Activated CD8-positive, alpha-beta memory T cell treated with anti-CD3 and anti-CD28 coated beads, Interleukin-2, amount 50 U/mL, for 24 hours (primary cell): Measurements from ENCODE around the gene FBXO45.
"Not testable (repeated sequence)": the region's sequence is repeated elsewhere in the genome, so short reads cannot be mapped to it uniquely, and the experiment has no call there.

Source experiments
- DNase-seq: peaks from one replicate; pipeline ENCODE4 v3.0.0-alpha.2; 2020; ENCODE audit errors: extremely low read depth

The FBXO45 gene, protein sequence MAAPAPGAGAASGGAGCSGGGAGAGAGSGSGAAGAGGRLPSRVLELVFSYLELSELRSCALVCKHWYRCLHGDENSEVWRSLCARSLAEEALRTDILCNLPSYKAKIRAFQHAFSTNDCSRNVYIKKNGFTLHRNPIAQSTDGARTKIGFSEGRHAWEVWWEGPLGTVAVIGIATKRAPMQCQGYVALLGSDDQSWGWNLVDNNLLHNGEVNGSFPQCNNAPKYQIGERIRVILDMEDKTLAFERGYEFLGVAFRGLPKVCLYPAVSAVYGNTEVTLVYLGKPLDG

DNA sequence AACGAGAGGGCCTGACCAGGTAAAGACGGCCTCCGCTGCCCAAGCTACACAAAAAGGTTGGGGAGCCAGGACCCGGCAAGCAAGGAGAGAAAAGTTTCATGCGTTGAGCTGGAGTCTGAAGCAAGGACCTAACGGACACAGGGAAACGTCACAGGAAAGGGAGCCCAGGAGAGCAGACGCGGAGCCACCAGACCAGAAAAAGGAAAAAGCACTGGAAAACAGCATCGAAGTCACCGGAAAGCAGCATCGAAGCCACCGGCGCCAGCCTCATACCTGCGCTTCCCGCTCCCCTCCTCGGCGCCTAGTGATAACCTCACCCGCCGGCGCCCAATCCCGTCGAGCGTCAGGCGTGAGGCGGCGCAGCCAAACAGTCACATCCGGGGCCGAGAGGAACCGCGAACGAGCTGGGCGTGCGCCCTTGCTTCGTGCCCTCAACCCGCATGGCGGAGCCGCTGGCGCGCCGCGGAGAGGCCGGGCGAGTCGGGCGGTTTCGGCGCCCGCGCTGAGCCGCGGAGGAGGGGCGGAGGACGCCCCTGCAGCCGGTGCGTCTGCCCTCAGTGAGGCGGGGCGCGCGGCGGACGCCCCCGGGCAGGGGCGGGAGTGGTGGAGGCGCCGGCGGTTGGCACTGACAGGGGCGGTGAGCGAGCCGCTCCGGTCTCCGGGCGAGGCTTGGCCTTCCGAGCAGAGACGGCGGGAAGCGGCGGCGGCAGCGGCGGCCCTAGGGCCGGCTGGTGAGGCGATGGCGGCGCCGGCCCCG, at the start of gene FBXO45, which contains the start of gene WDR53:
Gene FBXO45 (plus strand): TSS at position 415 of the 757 bp plus-strand sequence. CDS start 325 bp downstream, at position 740.
Gene WDR53 (minus strand): TSS at position 309 of the 757 bp plus-strand sequence. CDS start 7,079 bp downstream, outside the sequence.
- peak; percentile 85 for DNase-seq

DNA sequence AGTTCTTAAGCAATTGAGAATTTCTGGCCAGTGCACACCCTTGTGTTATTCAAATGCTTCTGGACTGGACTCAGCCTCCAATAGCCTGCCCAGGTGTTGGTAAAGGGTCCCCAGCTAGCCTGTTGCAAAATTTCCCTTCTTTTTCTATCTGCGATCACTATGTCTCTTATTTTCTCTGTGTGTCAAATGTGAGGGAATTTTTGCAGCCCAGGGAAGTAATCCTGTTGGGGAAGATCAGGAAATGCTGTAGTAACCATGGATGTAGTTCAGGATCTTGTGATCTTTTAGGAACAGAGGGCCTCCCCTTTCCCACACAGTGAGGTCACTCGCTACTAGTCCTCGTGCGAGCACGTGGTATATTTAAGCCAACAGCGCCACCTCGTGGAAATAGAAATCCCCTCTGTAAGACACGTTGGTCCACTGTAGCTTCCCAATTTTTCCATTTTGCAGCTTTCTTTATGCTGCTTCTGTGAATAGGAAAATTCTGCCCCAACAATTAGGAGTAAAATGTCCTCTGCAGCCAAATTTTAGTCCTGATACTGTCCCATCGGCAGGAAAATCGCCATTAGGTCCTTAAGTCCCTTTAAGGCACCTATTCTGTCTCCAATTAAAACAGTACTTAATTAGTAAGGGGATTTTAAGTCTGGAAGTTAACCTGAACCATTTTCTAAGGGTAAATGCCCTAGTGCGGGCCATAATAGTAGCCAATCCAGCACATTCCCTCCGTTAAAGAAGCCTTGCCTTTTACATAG, 49.3 kb upstream of the FBXO45 start:
- DNase-seq: peak; percentile 27

DNA sequence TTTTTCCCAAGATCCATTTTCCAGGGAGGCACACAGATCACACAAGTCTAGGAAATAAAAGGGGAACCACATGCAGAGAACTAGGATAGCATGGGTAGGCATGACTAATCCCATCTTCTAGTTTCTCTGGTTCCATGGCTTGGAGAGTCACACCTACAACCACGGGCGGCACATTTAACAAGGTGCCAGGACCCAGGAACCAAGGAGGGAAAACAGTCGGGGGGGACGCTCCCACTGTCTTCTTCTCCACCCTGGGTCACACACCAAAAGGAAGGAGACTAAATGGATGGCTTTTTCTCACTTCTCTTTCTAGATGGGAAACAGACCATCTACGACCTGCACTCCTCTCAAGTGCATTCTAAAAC, 48.8 kb upstream of the FBXO45 start:
- no peak for DNase-seq

DNA sequence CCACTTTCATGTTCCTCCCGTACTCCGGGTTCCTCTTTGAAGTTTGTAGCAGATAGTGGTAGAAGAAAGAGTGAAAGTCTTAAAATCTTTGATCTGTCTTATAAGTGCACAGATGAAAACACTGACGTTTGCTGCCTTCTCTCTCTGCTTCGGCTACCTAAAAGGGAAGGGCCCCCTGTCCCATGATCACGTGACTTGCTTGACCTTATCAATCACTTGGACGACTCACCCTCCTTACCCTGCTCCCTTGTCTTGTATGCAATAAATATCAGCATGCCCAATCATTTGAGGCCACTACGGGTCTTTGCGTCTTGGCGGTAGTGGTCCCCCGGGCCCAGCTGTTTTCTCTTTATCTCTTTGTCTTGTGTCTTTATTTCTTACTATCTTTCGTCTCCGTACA, 47.2 kb upstream of the FBXO45 start:
- DNase-seq: not testable (repeated sequence)

DNA sequence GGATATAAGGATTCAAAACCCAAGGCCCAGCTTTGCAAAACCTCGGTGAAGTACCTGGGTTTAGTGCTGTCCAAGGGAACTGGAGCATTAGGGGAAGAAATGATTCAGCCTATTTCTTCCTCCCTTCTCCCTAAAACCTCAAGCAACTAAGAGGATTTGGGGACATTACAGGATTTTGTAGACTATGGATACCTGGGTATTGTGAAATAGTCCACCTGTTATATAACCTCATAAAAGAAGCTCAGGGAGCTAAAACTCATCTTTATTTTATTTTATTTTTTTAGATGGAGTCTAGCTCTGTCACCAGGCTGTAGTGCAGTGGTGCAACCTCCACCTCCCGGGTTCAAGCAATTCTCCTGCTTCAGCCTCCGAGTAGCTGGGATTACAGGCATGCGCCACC, 44.6 kb upstream of the FBXO45 start:
- DNase-seq: no peak

DNA sequence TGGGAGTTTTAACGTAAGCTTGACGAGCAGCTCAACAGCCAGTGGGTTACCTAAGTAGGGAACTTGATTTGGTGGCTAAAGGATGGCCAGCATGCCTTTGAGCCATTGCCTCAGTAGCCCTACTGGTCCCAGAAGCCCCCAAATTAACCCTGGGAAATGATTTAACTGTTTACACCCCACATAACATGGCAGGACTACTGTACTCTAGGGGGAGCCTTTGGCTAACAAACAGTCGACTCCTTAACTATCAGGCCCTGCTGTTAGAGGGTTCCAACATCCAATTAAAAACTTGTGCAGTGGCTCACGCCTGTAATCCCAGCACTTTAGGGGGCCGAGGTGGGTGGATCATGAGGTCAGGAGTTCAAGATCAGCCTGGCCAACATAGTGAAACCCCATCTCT, 43.9 kb upstream of the FBXO45 start:
- DNase-seq: no peak

DNA sequence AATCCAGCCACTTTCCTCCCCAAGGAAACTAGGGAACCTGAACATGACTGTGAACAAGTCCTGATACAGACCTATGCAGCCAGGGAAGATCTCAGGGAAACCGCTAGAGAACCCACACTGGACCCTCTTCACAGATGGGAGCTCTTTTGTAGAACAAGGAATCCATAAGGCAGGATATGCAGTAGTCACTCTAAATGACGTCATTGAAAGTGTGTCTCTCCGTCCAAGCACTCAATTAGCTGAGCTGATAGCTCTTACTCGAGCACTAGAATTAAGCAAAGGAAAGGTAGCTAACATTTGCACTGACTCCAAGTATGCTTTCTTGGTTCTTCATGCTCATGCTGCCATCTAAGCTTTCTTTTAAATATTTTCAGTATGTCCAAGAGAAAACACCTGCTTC, 43.3 kb upstream of the FBXO45 start:
- DNase-seq: no peak

DNA sequence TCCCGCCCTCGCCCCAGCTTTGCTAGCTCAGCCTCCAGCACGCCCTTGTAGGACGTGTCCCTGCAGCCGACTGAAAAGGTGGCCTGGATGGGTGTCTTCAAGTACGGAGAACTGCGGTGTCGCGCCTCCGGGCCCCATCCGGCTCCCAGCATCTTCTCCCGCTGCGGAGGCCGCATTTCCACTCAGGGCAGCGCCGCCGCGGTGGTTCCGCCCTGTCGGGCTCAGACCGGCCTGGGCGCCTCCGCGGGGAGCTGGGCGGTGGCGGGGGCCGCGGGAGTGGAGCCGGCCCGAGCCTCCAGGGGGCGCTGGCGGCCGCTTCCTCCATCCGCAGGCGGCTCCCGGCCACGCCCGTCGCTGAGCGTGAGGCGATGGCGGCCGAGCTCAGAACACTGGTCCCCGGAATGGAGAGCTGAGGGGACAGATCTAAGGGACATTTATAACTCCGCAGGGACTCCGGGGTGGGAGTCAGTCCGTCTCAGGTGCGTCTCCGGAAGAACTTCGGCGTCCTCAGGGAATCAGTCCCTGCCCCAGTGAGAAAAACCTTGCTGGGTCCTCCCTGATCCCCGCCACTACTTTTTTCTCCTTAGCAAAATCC, 39.7 kb upstream of the FBXO45 start:
- DNase-seq: peak; percentile 44

DNA sequence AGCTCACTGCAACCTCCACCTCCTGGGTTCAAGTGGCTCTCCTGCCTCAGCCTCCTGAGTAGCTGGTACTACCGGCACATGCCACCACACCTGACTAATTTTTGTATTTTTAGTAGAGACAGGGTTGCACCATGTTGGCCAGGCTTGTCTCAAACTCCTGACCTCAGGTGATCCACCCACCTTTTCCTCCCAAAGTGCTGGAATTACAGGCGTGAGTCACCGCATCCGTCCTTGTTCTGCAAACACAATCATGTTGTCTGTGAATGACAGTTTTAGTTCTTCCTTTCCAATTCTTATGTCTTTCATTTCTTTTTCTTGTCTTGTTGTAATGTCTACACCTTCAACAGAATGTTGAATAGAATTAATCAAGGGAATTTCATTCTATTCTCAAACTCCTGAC, 37.0 kb upstream of the FBXO45 start:
- no peak for DNase-seq

DNA sequence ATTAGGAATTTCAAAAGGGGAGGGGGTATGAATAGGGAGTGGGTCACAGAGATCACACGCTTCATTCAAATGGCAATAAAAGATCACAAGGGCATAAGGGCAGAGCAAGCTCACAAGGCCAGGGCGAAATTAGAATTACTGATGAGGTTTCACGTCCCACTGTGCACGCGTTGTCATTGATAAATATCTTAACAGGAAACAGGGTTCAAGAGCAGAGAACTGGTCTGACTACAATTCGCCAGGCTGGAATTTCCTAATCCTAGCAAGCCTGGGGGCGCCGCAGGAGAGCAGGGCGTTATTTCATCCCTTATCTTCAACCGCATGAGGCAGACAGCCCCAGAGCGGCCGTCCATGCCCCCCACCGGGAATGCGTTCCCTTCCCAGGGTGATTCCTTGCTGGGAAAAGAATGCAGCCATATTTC, 35.2 kb upstream of the FBXO45 start:
- DNase-seq: no peak

DNA sequence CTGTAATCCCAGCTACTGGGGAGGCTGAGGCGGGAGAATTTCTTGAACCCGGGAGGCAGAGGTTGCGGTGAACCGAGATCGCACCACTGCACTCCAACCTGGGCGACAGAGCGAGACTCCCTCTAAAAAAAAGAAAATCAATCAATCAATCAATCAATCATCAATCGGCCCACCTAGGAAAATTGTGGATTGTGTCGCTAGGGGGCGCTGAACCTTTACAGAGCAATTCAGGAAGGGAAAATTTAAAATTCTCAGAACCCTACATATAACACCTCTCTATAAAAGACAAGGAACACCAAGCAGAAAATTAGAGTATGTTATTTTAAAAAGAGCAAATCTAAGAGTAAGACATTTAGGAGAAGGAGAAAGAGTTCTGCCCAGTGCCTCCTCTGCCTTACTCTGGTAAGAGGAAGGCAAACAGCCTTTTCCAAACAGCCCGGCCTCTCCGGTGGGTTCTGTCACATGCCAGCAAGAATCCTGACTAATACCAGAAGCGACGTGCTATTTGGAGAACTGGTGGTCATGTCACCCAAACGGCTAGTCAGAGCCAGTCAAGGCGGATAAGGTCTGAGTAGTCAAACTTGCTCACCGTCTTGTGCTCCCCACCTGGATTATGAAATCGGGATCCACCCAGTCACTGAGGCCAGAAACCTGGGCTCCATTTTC, 31.0 kb upstream of the FBXO45 start:
- DNase-seq: peak; percentile 23

DNA sequence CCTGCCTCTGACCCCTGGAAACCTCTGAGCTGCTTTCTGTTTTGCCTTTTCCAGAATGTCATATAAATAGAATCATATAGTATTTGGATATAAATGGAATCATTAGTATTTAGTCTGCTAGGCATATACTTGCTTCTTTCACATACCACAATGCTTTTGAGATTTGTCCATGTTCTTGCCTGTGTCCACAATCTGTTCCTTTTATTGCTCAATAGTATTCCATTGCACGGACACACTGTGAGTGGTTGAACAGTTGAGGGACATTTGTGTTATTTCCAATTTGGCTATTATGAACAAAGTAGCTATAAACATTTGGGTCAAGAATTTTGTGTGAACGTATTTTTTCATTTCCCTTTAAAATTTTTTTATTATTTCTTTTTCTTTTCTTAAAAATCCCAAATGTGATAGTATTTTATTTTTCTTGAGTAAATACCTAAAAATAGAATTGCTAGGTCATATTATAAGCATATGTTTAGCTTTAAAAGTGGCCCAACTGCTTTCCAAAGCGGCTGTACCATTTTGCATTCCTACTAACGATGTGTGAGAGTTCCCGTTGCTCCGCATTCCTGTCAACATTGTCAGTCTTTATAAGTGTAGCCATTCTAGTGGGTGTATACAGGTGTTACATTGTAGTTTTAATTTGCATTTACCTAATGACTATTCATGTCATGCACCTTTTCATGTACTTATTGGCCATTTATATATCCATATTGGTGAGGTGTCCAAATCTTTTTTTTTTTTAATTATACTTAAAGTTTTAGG, 26.6 kb upstream of the FBXO45 start:
- DNase-seq: no peak

DNA sequence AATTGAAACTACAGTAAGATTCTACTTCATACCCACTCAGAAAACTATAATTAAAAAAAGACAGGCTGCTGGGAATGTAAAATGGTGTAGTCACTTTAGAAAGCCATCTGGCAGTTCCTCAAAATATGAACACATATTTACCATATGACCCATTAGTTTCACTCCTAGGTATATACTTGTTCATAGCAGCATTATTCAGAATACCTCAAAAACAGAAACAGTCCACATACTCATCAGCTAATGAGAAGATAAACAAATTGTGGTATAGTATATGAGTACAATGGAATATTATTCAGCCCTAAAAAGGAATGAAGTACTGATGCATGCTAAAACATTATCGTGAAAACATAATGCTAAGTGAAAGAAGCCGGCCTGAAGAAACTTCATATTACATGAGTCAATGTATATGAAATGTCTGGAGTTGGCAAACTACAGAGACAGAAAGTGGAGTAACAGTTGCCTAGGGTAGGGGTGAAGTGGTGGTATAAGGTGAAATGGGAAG, 23.9 kb upstream of the FBXO45 start:
- DNase-seq: no peak

DNA sequence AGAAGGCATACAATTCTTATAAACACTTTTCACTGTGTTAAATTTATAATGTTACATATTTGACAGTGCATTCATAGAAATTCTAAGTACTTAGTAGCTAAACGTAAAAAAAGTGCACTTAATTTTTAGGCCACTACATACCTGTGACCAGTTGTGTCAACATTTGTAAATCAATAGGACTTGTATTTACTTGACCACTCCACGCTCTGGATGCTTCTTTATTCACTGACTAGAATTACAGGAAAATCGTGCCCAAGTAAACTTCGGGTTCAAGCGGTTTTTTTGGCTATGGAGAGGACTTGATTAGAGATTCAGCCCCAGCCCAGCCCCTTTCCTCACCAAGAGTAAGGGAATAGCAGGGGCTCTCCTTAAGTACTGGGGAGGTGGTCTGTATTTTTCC, 21.9 kb upstream of the FBXO45 start:
- no peak for DNase-seq

DNA sequence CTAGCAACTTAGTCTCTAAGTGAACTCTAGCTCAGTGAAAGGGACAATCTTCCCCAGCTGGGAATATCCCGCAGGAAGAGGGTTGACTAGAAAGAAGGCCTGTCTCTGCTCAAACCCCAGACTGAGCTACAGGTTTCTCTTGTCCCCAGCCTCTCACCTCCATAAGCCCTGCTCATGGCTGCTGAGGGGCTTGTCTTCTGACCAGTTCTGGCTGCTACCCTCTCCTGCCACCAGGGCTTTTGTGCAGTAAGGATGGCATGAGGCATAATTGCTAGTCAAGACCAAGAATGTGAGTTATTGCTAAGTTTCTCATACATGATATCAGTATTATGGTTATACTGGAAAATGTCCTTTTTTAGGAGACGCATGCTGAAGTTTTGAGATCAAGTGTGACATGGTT, 21.4 kb upstream of the FBXO45 start:
- DNase-seq: no peak

DNA sequence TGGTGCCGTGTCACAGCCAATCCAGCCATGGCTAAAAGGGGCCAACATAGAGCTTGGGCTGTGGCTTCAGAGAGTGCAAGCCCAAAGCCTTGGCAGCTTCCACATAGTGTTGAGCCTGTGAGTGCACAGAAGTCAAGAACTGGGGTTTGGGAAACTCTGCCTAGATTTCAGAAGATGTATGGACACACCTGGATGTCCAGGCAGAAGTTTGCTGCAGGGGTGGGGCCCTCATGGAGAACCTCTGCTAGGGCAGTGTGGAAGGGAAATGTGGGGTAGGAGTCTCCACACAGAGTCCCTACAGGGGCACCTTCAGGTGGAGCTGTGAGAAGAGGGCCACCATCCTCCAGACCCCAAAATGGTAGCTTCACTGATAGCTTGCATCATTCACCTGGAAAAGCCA, 19.1 kb upstream of the FBXO45 start:
- not testable (repeated sequence) for DNase-seq

DNA sequence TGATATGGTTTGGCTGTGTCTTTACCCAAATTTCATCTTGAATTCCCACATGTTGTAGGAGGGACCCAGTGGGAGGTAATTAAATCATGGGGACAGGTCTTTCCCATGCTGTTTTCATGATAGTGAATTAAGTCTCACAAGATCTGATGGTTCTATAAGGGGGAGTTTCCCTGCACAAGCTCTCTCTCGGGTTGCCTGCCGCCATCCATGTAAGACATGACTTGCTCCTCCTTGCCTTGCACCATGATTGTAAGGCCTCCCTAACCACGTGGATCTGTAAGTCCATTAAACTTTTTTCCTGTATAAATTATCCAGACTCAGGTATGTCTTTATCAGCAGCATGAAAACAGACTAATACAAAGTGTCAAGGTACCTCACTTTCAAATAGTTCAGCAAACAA, 18.3 kb upstream of the FBXO45 start:
- not testable (repeated sequence) for DNase-seq

DNA sequence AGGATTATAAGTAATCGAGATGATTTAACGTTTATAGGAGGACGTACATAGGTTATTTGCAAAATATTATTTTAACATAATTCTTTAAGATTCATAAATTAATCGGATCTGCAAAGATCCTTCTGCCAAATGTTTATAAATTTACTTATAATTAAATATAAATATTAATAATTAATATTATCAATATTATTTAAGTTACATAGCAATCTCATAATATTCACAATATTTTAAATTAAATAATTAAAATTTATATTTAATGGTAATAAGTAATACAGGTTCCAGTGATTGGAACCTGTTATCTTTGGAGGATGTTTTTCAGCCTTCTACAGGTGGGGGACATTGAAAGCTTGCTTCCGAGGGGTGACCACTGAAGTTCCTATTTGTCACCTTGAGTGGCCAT, 16.2 kb upstream of the FBXO45 start:
- DNase-seq: no peak

DNA sequence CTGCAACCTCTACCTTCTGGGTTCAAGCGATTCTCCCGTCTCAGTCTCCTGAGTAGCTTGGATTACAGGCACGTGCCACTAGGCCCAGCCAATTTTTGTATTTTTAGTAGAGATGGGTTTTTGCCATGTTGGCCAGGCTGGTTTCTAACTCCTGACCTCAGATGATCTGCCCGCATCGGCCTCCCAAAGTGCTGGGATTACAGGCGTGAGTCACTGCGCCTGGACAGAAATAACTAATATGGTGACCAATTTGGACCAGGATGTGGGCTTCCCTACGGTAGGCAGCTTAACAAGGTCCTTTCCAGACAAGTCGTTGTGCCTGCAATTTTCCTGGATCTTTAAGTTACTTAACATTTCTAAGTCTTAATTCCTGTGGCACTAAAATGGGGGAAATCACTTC, 14.9 kb upstream of the FBXO45 start:
- DNase-seq: no peak

DNA sequence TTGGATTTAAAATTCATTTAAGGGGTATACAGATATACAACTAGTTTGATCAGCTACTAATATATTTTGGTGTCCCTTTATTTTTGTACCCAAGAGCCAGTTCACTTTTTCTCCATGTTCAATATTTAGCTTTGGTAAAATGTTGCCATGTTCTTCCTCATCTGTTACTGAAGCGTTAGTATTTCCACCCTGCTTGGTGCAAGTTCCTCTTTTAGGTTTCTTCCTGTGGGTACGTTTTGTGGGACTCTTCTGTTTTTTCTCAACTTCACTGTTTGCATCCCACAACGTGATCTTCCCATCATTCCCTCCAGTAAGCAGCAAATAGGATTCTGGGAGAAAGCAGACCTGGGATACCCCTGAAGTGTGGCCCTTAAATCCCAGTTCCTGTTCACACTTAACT, 14.3 kb upstream of the FBXO45 start:
- no peak for DNase-seq

DNA sequence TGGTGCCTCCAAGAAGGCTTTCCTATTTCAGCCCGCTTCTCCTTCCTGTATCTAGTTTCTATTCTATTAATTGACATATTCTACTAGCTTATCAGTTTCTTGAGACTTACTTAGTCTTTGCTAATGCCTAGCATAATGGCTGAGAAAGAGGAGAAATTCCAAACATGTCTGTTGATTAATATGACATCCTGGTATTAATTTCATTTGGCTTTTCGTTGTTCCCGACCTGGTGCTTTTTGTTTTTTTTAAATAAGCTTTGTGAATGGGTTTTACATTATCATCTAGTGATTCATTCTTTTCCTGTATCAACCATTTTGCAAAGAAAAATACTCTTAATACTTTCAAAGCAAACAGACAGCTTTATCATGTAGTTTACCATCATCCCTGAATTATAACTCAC, 13.2 kb upstream of the FBXO45 start:
- DNase-seq: no peak
